ENCODE results near the gene RIOK3.

DNA sequence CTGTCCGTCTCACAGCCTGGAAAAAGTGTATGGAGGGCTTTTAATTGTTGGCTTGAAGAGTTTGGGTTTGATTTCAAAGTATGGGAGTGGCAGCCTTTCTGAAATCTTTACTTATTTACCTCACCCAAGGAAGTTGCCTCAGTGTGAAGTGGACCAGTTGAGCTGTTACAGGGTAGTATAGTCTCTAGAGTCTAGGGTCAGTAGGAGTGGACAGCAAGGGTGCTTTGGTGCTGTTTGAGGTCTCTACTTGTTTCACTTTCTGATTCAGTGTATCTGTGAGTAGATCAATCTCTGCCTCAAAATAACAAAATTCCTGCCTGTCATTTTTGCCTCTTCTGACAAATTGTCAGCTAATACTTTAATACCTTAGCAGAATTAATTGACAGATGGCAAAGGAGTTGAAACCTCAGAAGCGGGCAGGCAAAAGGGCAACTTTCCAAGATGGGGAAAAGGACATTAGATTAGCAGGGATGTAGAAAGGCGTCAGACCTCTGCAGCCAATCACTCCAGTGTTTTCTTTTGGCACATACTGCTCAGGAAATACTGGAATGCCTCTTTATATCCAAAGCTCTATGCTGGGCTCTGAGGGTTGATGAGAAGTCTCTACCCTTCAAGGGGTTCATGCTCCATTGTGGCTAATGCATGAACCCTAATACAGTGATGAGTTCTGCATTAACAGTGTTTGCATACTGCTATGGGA is 5.9 kb downstream of the RIOK3 start:
- TF ChIP-seq DPF2 (IDR thresholded peaks at IDR 0.05) (no peak), SREBF2 (IDR thresholded peaks at IDR 0.05; ENCODE audit: low read length) (no peak), HDGF (IDR thresholded peaks at IDR 0.05) (no peak), RAD21 (IDR thresholded peaks at IDR 0.05; ENCODE audit: insufficient read depth, low read depth, low read length) (no peak), HCFC1 (IDR thresholded peaks at IDR 0.05; ENCODE audit: low read length) (no peak), POLR2AphosphoS5 (IDR thresholded peaks at IDR 0.05; ENCODE audit: low read length) (no peak), MXI1 (IDR thresholded peaks at IDR 0.05; ENCODE audit: low read depth, low read length) (no peak), POLR2A (IDR thresholded peaks at IDR 0.05; ENCODE audit: low read depth, low read length) (no peak), NFIC (IDR thresholded peaks at IDR 0.05; ENCODE audit: low read depth, low read length) (no peak), ETV6 (conservative IDR thresholded peaks at IDR 0.05 in 1 of 2, IDR thresholded peaks at IDR 0.05 in 1 of 2; ENCODE audit: borderline replicate concordance in 1 of 2, low read depth in 1 of 2) (no peak), FOXM1 (IDR thresholded peaks at IDR 0.05; ENCODE audit: low read depth, low read length) (no peak)
- TF ChIP-seq, protein P1, sequence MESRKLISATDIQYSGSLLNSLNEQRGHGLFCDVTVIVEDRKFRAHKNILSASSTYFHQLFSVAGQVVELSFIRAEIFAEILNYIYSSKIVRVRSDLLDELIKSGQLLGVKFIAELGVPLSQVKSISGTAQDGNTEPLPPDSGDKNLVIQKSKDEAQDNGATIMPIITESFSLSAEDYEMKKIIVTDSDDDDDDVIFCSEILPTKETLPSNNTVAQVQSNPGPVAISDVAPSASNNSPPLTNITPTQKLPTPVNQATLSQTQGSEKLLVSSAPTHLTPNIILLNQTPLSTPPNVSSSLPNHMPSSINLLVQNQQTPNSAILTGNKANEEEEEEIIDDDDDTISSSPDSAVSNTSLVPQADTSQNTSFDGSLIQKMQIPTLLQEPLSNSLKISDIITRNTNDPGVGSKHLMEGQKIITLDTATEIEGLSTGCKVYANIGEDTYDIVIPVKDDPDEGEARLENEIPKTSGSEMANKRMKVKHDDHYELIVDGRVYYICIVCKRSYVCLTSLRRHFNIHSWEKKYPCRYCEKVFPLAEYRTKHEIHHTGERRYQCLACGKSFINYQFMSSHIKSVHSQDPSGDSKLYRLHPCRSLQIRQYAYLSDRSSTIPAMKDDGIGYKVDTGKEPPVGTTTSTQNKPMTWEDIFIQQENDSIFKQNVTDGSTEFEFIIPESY (IDR thresholded peaks at IDR 0.05), result no peak
- TF ChIP-seq, protein P2, sequence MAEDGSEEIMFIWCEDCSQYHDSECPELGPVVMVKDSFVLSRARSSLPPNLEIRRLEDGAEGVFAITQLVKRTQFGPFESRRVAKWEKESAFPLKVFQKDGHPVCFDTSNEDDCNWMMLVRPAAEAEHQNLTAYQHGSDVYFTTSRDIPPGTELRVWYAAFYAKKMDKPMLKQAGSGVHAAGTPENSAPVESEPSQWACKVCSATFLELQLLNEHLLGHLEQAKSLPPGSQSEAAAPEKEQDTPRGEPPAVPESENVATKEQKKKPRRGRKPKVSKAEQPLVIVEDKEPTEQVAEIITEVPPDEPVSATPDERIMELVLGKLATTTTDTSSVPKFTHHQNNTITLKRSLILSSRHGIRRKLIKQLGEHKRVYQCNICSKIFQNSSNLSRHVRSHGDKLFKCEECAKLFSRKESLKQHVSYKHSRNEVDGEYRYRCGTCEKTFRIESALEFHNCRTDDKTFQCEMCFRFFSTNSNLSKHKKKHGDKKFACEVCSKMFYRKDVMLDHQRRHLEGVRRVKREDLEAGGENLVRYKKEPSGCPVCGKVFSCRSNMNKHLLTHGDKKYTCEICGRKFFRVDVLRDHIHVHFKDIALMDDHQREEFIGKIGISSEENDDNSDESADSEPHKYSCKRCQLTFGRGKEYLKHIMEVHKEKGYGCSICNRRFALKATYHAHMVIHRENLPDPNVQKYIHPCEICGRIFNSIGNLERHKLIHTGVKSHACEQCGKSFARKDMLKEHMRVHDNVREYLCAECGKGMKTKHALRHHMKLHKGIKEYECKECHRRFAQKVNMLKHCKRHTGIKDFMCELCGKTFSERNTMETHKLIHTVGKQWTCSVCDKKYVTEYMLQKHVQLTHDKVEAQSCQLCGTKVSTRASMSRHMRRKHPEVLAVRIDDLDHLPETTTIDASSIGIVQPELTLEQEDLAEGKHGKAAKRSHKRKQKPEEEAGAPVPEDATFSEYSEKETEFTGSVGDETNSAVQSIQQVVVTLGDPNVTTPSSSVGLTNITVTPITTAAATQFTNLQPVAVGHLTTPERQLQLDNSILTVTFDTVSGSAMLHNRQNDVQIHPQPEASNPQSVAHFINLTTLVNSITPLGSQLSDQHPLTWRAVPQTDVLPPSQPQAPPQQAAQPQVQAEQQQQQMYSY (CRISPR knock-in tag; IDR thresholded peaks at IDR 0.05), result no peak

All from GM12878 (cell line).